Measurements from ENCODE around the gene CCDC13.

CCDC13 gene

DNA sequence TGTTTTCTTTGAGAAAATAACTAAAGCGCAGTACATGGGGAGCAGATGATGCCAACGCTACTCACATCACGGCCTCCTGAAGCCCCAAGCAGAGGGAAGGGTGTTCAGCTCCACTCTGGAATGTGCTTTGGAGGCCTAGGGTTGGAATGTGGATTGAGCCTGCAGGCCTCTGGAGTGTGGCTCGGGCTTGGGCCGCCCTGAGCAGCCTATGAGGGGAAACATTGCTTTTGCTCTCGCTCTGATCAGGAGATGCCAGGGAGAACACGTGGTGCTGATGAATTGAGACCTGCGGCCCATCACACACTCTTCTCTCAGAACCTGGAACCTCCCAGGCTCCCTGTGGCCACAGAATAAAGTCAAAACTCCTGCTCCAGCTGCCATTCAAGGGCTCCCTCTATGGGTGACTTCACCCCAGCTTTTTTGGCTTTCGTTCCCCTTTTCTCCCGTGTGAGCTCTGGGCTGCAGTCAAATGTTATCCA is 23.3 kb downstream of the CCDC13 start:
- no peaks in the 10 kb centered on the region for H3K4me1 ChIP-seq (ENCODE audit: control insufficient read depth, low read length)
- H3K9me2 ChIP-seq (replicated peaks; ENCODE audit: control insufficient read depth, low read length) = no peaks in the 10 kb centered on the region

DNA sequence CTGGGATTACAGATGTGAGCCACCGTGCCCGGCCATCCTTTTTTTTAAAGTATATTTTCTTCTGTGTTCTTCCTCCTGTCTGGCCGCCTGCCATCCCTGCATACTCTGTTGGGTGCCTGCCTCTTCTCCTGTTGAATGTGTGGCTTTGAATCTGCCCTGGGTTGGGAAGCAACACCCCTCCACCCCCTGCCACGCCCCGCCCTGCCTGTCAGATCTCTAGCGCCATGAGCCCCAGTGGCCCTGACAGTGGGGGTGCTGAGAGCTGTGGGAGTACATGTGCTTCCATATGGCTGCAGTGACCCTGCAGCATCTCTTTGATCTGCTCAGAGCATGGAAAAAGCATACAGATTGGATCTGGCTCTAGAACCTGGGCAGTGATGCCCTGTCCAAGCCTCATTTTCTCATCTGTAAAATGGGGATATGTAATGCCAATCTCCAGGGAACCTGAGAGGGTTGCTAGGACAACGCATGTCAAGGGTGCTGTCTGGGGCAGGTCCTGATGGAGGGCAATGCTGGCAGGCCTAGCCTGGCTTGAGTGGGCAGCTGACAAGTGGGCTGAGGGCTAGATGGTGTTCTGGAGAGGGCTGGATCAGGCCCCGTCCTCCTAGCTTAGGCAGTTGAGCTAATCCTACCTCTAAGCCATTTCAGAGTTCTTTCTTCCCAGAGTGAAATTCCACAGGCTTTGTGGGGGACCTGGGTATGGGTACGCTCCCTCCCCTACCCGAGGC is 23.9 kb downstream of the CCDC13 start:
- Histone ChIP-seq H3K9me2 (replicated peaks; ENCODE audit: control insufficient read depth, low read length) (no peaks in the 10 kb centered on the region), H3K36me3 (ENCODE audit: control insufficient read depth, low read length) (no peaks in the 10 kb centered on the region), H3K4me3 (ENCODE audit: low read length) (no peak overlapping the region), H3K4me1 (ENCODE audit: control insufficient read depth, low read length) (no peaks in the 10 kb centered on the region), H3F3A (ENCODE audit: control insufficient read depth, insufficient read depth) (no peaks in the 10 kb centered on the region), H4K20me1 (ENCODE audit: control insufficient read depth, insufficient read depth, low read depth, low read length) (no peaks in the 10 kb centered on the region), H3K79me2 (ENCODE audit: control insufficient read depth, low read length) (no peaks in the 10 kb centered on the region), H3K27me3 (ENCODE audit: control insufficient read depth, low read length) (no peaks in the 10 kb centered on the region), H3K27ac (ENCODE audit: low read depth, low read length) (no peak overlapping the region), H3K4me2 (ENCODE audit: low read length) (no peak overlapping the region), H3K9me3 (ENCODE audit: control insufficient read depth, insufficient read depth, low read length) (no peaks in the 10 kb centered on the region)
- TF ChIP-seq, protein P1, sequence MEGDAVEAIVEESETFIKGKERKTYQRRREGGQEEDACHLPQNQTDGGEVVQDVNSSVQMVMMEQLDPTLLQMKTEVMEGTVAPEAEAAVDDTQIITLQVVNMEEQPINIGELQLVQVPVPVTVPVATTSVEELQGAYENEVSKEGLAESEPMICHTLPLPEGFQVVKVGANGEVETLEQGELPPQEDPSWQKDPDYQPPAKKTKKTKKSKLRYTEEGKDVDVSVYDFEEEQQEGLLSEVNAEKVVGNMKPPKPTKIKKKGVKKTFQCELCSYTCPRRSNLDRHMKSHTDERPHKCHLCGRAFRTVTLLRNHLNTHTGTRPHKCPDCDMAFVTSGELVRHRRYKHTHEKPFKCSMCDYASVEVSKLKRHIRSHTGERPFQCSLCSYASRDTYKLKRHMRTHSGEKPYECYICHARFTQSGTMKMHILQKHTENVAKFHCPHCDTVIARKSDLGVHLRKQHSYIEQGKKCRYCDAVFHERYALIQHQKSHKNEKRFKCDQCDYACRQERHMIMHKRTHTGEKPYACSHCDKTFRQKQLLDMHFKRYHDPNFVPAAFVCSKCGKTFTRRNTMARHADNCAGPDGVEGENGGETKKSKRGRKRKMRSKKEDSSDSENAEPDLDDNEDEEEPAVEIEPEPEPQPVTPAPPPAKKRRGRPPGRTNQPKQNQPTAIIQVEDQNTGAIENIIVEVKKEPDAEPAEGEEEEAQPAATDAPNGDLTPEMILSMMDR (IDR thresholded peaks at IDR 0.05; ENCODE audit: low read depth, low read length, poor library complexity, severe bottlenecking) = no peak
- no peak for TF ChIP-seq EZH2phosphoT487 (IDR thresholded peaks at IDR 0.05; ENCODE audit: borderline replicate concordance, low read length)

More for the DNA sequence above, 23.3 kb downstream of the CCDC13 start:
- no peak overlapping the region for H3K4me2 ChIP-seq (ENCODE audit: low read length)
- TF ChIP-seq, protein P1 (IDR thresholded peaks at IDR 0.05; ENCODE audit: low read depth, low read length, poor library complexity, severe bottlenecking) = peak; percentile 42
- TF ChIP-seq EZH2phosphoT487 (IDR thresholded peaks at IDR 0.05; ENCODE audit: borderline replicate concordance, low read length) = no peak
- H3K4me3 ChIP-seq (ENCODE audit: low read length) = no peak overlapping the region
- H3K79me2 ChIP-seq (ENCODE audit: control insufficient read depth, low read length) = no peaks in the 10 kb centered on the region
- no peak overlapping the region for H3K27ac ChIP-seq (ENCODE audit: low read depth, low read length)
- no peaks in the 10 kb centered on the region for H4K20me1 ChIP-seq (ENCODE audit: control insufficient read depth, insufficient read depth, low read depth, low read length)
- no peaks in the 10 kb centered on the region for H3K36me3 ChIP-seq (ENCODE audit: control insufficient read depth, low read length)
- H3F3A ChIP-seq (ENCODE audit: control insufficient read depth, insufficient read depth) = no peaks in the 10 kb centered on the region
- no peaks in the 10 kb centered on the region for H3K9me3 ChIP-seq (ENCODE audit: control insufficient read depth, insufficient read depth, low read length)
- no peaks in the 10 kb centered on the region for H3K27me3 ChIP-seq (ENCODE audit: control insufficient read depth, low read length)

DNA sequence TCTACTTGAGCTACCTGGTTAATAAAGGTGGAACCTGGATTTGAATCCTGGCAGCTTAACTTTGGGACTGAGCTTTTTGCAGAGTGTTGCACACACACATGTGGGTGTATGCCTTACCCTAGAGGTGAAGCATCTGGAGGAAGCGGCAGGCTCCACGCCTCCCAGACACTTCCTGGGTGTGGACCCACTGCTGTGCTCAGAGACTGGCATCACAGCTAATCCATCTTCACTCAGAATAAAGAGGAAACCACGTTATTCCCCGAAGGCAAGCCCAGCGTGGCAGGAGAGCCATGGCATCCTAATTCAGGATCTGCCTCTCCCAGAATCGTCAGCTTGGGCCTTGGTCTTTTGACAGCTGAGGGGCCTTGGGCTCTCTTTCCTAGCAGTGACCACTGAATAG is 25.5 kb downstream of the CCDC13 start:
- Histone ChIP-seq H3K4me2 (ENCODE audit: low read length) (no peak overlapping the region), H3K36me3 (ENCODE audit: control insufficient read depth, low read length) (no peaks in the 10 kb centered on the region), H3K27ac (ENCODE audit: low read depth, low read length) (no peak overlapping the region), H3K4me3 (ENCODE audit: low read length) (no peak overlapping the region), H3K9me2 (replicated peaks; ENCODE audit: control insufficient read depth, low read length) (no peaks in the 10 kb centered on the region), H4K20me1 (ENCODE audit: control insufficient read depth, insufficient read depth, low read depth, low read length) (no peaks in the 10 kb centered on the region), H3F3A (ENCODE audit: control insufficient read depth, insufficient read depth) (no peaks in the 10 kb centered on the region), H3K4me1 (ENCODE audit: control insufficient read depth, low read length) (no peaks in the 10 kb centered on the region), H3K79me2 (ENCODE audit: control insufficient read depth, low read length) (no peaks in the 10 kb centered on the region), H3K9me3 (ENCODE audit: control insufficient read depth, insufficient read depth, low read length) (no peaks in the 10 kb centered on the region), H3K27me3 (ENCODE audit: control insufficient read depth, low read length) (no peaks in the 10 kb centered on the region)
- no peak for TF ChIP-seq EZH2phosphoT487 (IDR thresholded peaks at IDR 0.05; ENCODE audit: borderline replicate concordance, low read length)
- TF ChIP-seq, protein P1 (IDR thresholded peaks at IDR 0.05; ENCODE audit: low read depth, low read length, poor library complexity, severe bottlenecking) = no peak

Measured in DOHH2 (cell line).